ENCODE results near the gene PRUNE1. TPM values are rescaled to one million over a fixed set of nuclear protein-coding genes. Genes with fewer than 3 reads are reported as not detected.

The PRUNE1 gene
- total RNA-seq, 3 donors from 2014 or later: 21.6 to 34.1 (median 32.8) TPM

GRCh38 chr1:151013518-151013917 lies 5.3 kb downstream of the PRUNE1 start:
- H3K27ac ChIP-seq: no peak overlapping the region
- no peak for DNase-seq (ENCODE audit: low spot score in 2 of 2)
- intact Hi-C loops (cut with DNase I; ENCODE audit: low total_unique reads): no loop called here

GRCh38 chr1:151024540-151025146 lies 16.4 kb downstream of the PRUNE1 start:
- Histone ChIP-seq H3K27me3 (no peaks in the 10 kb centered on the region), H3K36me3 (no peaks in the 10 kb centered on the region), H3K4me1 (no peaks in the 10 kb centered on the region), H3K4me3 (no peak overlapping the region), H3K9me3 (no peaks in the 10 kb centered on the region), H3K27ac (peak overlapping the region in 1 of 2 donors; percentile 21)
- intact Hi-C loops (cut with DNase I; ENCODE audit: low total_unique reads): loop anchor here (10.0 kb wide), 1 partner anchor 50 kb away; the partner anchor contains the start of gene GABPB2
- DNase-seq (ENCODE audit: low spot score in 2 of 2): peak; percentile 61 to 68
- peak; percentile 63 to 76 (median 67) for TF ChIP-seq CTCF (IDR thresholded peaks at IDR 0.05)
- TF ChIP-seq POLR2A (IDR thresholded peaks at IDR 0.05): no peak
- TF ChIP-seq POLR2AphosphoS5 (IDR thresholded peaks at IDR 0.05): no peak

More at GRCh38 chr1:151013518-151013917, 5.3 kb downstream of the PRUNE1 start:
- Histone ChIP-seq H3K36me3 (no peaks in the 10 kb centered on the region), H3K9me3 (no peaks in the 10 kb centered on the region), H3K4me3 (no peak overlapping the region), H3K4me1 (peaks cover 0 to 6% of the 10 kb centered on the region in 2 donors), H3K27me3 (no peaks in the 10 kb centered on the region)
- TF ChIP-seq POLR2A (IDR thresholded peaks at IDR 0.05) (no peak), CTCF (IDR thresholded peaks at IDR 0.05) (no peak), POLR2AphosphoS5 (IDR thresholded peaks at IDR 0.05) (no peak)

GRCh38 chr1:151026460-151026859 lies 18.2 kb downstream of the PRUNE1 start:
- no peak for TF ChIP-seq POLR2AphosphoS5 (IDR thresholded peaks at IDR 0.05)
- TF ChIP-seq POLR2A (IDR thresholded peaks at IDR 0.05): no peak
- no peak for TF ChIP-seq CTCF (IDR thresholded peaks at IDR 0.05)
- intact Hi-C loops (cut with DNase I; ENCODE audit: low total_unique reads): loop anchor here (10.0 kb wide), 1 partner anchor 48 kb away; the partner anchor contains the start of gene GABPB2
- no peaks in the 10 kb centered on the region for H3K27me3 ChIP-seq
- no peaks in the 10 kb centered on the region for H3K4me1 ChIP-seq
- no peak overlapping the region for H3K4me3 ChIP-seq
- H3K9me3 ChIP-seq: no peaks in the 10 kb centered on the region
- DNase-seq (ENCODE audit: low spot score in 2 of 2): no peak
- no peaks in the 10 kb centered on the region for H3K36me3 ChIP-seq
- no peak overlapping the region for H3K27ac ChIP-seq

GRCh38 chr1:151032164-151032563 lies 23.9 kb downstream of the PRUNE1 start:
- Histone ChIP-seq H3K9me3 (no peaks in the 10 kb centered on the region), H3K27ac (no peak overlapping the region), H3K36me3 (no peaks in the 10 kb centered on the region), H3K4me1 (no peaks in the 10 kb centered on the region), H3K27me3 (no peaks in the 10 kb centered on the region), H3K4me3 (no peak overlapping the region)
- no peak for DNase-seq (ENCODE audit: low spot score in 2 of 2)
- no peak for TF ChIP-seq CTCF (IDR thresholded peaks at IDR 0.05)
- no peak for TF ChIP-seq POLR2A (IDR thresholded peaks at IDR 0.05)
- TF ChIP-seq POLR2AphosphoS5 (IDR thresholded peaks at IDR 0.05): no peak
- intact Hi-C loops (cut with DNase I; ENCODE audit: low total_unique reads): no loop called here

- intact Hi-C loops (cut with DNase I; ENCODE audit: low total_unique reads): no loop called here
- Histone ChIP-seq H3K36me3 (no peaks in the 10 kb centered on the region), H3K4me1 (no peaks in the 10 kb centered on the region), H3K4me3 (no peak overlapping the region), H3K27me3 (no peaks in the 10 kb centered on the region), H3K9me3 (no peaks in the 10 kb centered on the region), H3K27ac (no peak overlapping the region)
- no peak for DNase-seq (ENCODE audit: low spot score in 2 of 2)
- TF ChIP-seq POLR2A (IDR thresholded peaks at IDR 0.05): no peak
- no peak for TF ChIP-seq POLR2AphosphoS5 (IDR thresholded peaks at IDR 0.05)
- TF ChIP-seq CTCF (IDR thresholded peaks at IDR 0.05): no peak
Observed at GRCh38 chr1:151035167-151035566, 26.9 kb downstream of the PRUNE1 start.
